HG03521 (cell line): ENCODE data around the gene CS.
A peak's percentile ranks its signal among the peaks of the same experiment; 100 is the strongest.
"Not testable (repeated sequence)": the region's sequence is repeated elsewhere in the genome, so short reads cannot be mapped to it uniquely, and the experiment has no call there.

Experiments
- ATAC-seq: cut with Tn5 transposase; IDR thresholded peaks from one replicate; pipeline ENCODE4 v1.9.1; 2021; ENCODE audit warnings: mild to moderate bottlenecking, moderate library complexity; ENCODE audit not compliant: unreplicated experiment

The CS gene

DNA sequence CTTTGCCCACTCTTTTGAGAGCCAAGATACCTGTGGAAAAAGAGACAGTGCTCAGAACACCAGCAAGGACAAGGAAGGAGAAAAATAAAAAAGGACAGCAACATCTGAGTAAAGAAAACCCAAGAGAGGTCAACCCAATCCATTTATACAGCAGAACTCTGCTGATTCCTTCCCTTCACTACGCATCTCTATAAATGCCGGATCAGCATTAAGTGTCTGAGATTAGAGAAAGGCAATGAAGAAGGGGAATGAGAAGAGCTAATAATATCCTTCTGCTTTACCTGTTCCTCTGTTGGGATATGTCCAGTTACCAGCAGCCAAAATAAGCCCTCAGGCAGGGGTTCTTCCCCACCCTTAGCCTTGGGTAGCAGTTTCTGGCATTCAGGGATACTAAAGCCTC lies 17.6 kb downstream of the CS start:
- no peak for ATAC-seq

GRCh38 chr12:56282030-56282429 lies 18.1 kb downstream of the CS start:
- no peak for ATAC-seq

DNA sequence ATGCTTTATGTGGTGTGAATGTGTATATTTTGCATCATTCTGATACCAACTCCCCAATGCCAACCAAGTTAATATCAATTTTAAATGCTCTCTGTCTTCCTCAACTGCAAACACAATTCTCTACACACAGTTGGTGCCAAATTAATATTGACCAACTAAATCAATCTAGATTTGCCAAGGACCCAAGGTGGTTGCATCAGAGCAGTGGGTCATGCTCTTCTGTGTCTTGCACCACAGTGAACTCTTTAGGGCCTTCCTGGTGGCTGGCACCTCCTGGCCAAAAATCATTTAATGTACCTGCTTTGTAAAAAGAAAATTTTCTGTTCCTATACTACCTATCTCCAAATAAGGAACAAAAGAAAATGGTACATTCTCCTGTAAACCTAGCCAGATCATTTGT lies 19.3 kb downstream of the CS start:
- no peak for ATAC-seq

DNA sequence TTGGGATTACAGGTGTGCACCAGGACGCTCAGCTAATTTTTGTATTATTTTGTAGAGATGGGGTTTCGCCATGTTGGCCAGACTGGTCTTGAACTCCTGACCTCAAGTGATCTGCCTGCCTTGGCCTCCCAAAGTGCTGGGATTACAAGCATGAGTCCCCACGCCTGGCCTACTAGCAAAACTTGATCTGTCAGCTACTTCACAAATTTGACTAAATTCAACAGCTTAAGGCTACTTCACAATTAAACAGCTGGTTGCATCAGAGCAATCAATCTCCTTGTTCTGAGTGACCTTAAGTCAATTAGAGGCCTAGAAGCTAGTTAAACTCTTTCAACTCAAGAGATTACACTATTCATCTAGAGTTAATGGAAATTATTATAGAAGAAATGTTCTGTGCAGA lies 21.2 kb downstream of the CS start:
- ATAC-seq: no peak

GRCh38 chr12:56274299-56274698 lies 25.8 kb downstream of the CS start:
- no peak for ATAC-seq

DNA sequence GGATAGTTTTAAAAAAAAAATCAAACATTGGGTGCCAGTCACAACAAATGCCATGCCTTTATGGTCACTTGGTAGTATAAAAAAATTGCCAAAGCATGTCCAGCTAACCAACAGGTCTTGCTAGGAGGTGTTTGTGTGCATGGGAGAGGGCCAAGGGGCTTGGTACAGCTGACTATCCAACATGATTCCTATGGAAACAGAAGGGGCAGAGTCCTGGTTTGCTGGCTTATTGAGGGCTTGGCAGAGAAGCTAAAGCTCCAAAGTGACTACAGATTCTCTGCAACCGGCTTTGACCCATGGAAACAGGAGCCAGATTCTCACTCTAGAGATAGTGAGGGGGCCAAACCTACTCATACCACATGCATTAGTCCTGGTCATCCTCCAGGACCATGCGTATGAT lies 27.7 kb downstream of the CS start:
- not testable (repeated sequence) for ATAC-seq

DNA sequence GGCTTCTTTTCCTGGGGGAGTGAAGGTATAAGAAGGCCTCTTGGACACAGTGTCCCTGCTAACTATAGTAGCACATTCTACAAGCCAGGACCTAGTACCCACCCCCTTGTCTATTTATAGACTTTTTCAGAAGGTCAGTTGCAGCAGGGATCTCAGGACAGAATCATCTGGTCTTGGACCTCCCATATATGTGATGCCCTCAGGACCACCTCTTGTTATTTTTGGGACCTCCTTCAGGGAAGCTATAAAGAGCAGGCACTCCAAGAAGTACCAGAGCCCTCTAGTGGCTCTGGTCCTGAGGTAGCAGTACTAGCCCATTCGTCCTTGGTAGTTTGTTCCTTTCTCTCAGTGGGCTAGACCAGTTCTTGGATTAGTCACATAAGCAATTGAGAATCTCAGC lies 29.1 kb downstream of the CS start:
- ATAC-seq: no peak

- ATAC-seq: no peak
Measured at GRCh38 chr12:56267443-56268071, 32.6 kb downstream of the CS start.

- ATAC-seq: peak; percentile 82
Measured at GRCh38 chr12:56266693-56267442, 33.3 kb downstream of the CS start, which contains the start of gene COQ10A. Gene COQ10A (plus strand): TSS chr12:56266942. CDS start chr12:56267119, 177 bp downstream.

- not testable (repeated sequence) for ATAC-seq
Measured at GRCh38 chr12:56266068-56266692, 34.0 kb downstream of the CS start.

GRCh38 chr12:56262955-56263354 lies 37.2 kb downstream of the CS start:
- ATAC-seq: not testable (repeated sequence)

DNA sequence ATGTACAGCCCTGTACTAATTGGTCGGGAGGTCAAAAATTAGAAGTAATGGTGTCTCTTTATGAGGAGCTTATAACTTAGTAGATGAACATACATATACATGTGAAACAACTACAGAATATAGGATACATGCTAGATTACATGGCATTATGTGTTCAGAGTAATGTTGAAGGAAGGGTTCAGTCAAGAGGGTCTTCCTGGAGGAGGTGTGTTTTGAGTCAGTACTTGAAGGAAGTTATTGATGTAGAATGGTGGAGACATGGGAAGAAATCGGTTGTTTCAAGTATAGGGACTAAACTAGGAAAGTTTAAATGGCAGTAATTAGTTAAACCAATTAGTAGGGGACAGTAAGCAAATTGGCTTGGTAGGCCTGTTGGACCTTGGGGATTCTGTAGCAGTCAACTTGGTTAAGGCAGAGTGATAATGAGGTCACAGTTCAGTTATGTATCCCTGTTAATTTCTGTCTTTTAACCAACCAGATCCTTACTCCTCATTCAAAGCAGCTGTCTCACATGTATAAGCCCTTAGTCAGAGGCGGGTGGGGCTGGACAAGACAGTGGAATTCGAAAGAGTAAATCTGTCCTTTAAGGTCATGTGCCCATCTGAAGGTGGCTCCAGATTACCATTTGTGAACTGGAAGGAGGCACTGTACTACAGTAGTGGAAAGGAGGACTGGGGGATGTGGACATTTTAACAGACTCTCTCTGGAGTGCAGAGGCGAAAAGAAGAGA lies 38.5 kb downstream of the CS start:
- no peak for ATAC-seq

DNA sequence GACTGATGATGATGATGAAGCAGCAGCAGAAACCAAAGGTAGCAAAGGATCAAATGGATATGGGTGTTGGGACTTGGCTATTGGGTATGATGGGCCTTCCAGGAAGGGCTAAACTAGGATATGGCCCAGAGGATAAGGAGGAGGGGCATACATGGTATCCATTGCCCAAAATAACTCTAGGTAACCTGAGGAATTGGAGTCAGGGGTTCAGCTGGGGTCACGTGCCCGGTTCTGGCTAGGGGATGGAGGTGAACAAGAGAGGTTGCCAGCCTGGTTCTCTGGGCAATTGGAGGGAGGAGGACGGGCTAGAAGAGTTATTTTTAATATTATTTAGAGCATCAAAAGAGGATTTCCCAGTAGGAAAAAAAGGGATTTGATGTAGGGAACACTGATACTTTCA lies 39.2 kb downstream of the CS start:
- no peak for ATAC-seq

- ATAC-seq: no peak
Measured at GRCh38 chr12:56260380-56260779, 39.8 kb downstream of the CS start.

DNA sequence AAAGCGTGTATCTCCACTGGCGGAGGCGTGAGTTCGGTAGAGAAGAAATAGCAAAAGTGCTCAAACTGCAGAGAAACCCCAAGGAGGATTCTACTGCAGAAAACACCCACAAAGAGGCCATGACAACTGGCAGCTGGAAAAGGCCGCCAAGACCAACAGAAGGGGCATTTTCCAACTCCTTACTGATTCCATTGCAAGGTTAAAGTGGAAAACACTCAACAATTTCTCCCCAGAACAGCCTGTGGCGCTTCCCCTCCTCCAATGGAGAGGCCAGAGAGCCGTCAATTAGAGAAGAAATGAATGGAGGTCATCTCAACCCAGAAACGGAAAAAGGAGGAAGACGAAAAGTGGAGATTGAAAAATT lies 41.3 kb downstream of the CS start:
- no peak for ATAC-seq

GRCh38 chr12:56258068-56258819 lies 41.9 kb downstream of the CS start, which contains the start of gene ANKRD52:
Gene ANKRD52 (minus strand): TSS chr12:56258384. CDS start chr12:56258269, 115 bp downstream.
- peak; percentile 86 for ATAC-seq

DNA sequence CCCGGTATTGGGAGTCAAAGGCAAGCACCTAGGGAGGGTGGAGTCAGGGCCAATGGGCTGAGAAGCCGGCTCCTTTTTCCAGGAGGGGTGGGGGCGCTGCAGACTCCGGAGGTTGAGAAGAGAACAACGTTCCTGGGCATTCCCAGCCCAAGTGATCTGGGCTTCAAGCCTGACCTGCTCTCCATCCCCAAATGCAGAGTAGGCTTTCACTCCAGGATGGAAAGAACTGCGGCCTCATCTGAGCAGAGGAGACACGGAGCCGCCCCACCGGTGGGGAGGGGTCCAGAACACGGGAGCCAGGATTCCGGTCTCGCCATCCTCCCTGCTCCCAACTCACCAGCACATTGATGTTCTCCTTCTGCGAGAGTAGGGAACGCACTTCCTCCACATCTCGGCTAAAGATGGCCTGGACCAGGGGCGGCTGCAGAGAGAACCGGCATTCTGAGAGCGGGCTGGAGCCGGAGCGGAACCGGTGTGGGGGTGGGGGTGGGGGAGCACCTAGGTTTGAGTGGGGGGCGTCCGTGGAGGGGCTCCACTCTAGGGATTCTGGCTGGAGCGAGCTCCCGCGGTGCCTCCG lies 42.6 kb downstream of the CS start:
- no peak for ATAC-seq

GRCh38 chr12:56257071-56257470 lies 43.1 kb downstream of the CS start:
- no peak for ATAC-seq

DNA sequence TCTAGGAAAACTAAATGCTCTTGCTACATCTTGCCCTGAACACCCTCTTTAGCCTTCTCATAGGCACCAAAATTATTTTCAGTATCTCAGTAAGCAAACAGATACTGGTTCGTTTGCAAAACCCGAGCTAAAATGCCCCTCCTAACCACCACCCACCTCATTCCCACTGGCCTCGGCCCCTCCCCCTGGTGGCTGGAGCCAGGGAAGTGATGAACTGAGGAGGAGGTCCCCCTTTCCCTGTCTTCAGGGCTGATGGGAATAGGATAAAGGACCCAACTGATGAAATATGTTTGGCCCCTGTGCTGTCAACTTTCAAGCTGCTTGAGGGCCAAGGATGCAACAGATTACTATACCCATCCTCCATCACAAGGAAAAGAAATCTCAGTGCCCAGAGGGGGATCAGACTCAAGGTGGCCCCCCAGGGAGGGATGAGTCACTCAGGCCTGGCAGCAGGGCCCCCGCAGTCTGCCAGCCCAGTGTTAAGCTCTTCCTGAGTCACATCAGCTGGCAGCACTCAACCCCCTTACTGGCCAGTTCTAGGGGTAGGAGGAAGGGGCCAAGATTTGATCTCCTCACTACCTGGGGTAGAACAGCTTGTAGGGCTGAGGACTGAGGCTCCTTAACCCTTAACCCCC lies 43.7 kb downstream of the CS start:
- no peak for ATAC-seq

DNA sequence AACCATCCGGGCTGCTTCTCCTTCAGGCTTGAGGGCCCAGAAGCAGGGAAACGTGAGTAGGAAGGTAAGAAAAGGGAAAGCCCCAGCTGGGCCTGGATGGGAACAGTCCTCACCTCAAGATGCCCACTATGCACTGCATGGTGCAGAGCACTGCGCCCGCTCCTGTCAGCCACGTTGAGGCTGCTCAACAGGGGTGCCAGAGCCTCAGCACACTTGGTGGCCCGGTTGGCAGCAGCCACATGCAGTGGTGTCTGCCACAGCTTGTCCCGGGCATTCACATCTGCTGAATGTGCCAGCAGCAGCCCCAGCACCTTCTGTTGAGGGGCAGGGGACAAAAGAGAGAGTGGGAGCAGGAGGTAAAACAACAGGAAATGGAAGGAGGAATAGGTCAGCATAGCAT lies 44.5 kb downstream of the CS start:
- no peak for ATAC-seq
